CD4-positive, alpha-beta T cell (primary cell): Measurements from ENCODE around the gene ELOVL5. TPM values are rescaled to one million over a fixed set of nuclear protein-coding genes. Genes with fewer than 3 reads are reported as not detected.

Experiments used
- ATAC-seq: fragments of 200-7000 bp; cut with Tn5 transposase; one replicate; pipeline ENCODE4 v1.10.0; 2022; ENCODE audit warnings: mild to moderate bottlenecking; ENCODE audit not compliant: poor library complexity
- CTCF ChIA-PET: fragments of 350-600 bp; sonication (Branson Sonifier 250); formaldehyde crosslinking; loops from one replicate; lab custom pipeline; 2021; ENCODE audit warnings: antibody characterized with exemption, inconsistent platforms; lab: Charles Lee
- POLR2A ChIA-PET: fragments of 350-600 bp; sonication (Branson Sonifier 250); formaldehyde crosslinking; loops from one replicate; lab custom pipeline; 2021; ENCODE audit warnings: antibody characterized with exemption, inconsistent platforms; lab: Charles Lee
- DNase-seq, 14 experiments: peaks; one replicate each; pipeline ENCODE4 v3.0.0-alpha.2; 2013 to 2020; ENCODE audit warnings: mixed read lengths in 2 of 14
- H3K27ac ChIP-seq, 2 donors: one replicate each; pipeline versions ENCODE4 v1.5.1 to v1.7.0; 2013; ENCODE audit warnings: low read length in 2 of 2, low read depth in 1 of 2, mild to moderate bottlenecking in 1 of 2
- H3K27me3 ChIP-seq, 2 experiments: 1 replicate in 1 of 2; 2 replicates in 1 of 2; pipeline versions ENCODE4 v1.6.1 to v1.7.0; 2013; ENCODE audit warnings: low read length in 2 of 2, control low read depth in 1 of 2, mild to moderate bottlenecking in 1 of 2, moderate library complexity in 1 of 2; ENCODE audit not compliant: insufficient read depth in 2 of 2, control insufficient read depth in 1 of 2
- H3K36me3 ChIP-seq: one replicate; pipeline ENCODE4 v1.6.1; 2013; ENCODE audit warnings: low read length, control low read depth; ENCODE audit not compliant: insufficient read depth
- H3K4me1 ChIP-seq: one replicate; pipeline ENCODE4 v1.6.1; 2013; ENCODE audit warnings: low read length, control low read depth; ENCODE audit not compliant: insufficient read depth
- H3K4me3 ChIP-seq: one replicate; pipeline ENCODE4 v1.5.1; 2013; ENCODE audit warnings: mild to moderate bottlenecking, low read length, moderate library complexity
- H3K9me3 ChIP-seq, 2 experiments: 1 replicate in 1 of 2; 2 replicates in 1 of 2; pipeline versions ENCODE4 v1.6.1 to v1.7.0; 2013; ENCODE audit warnings: low read length in 2 of 2, mild to moderate bottlenecking in 2 of 2, control low read depth in 1 of 2, moderate library complexity in 1 of 2; ENCODE audit not compliant: control insufficient read depth in 1 of 2, insufficient read depth in 1 of 2
- H3K27ac Mint-ChIP-seq: one replicate; pipeline ENCODE4 v1.8.0; 2020; ENCODE audit warnings: mixed read lengths
- H3K27me3 Mint-ChIP-seq: one replicate; pipeline ENCODE4 v1.8.0; 2021; ENCODE audit warnings: mixed read lengths
- H3K36me3 Mint-ChIP-seq: one replicate; pipeline ENCODE4 v1.8.0; 2021; ENCODE audit warnings: low read depth, mixed read lengths
- H3K4me1 Mint-ChIP-seq: one replicate; pipeline ENCODE4 v1.8.0; 2021; ENCODE audit warnings: low read depth, mixed read lengths
- H3K4me3 Mint-ChIP-seq: one replicate; pipeline ENCODE4 v1.8.0; 2020; ENCODE audit warnings: mild to moderate bottlenecking, mixed read lengths
- H3K9me3 Mint-ChIP-seq: one replicate; pipeline ENCODE4 v1.8.0; 2020; ENCODE audit warnings: mixed read lengths
- CTCF ChIP-seq: fragments of 200-600 bp; IDR thresholded peaks from one replicate; pipeline ENCODE4 v1.8.0; 2022; ENCODE audit warnings: antibody characterized with exemption, mild to moderate bottlenecking
- intact Hi-C, 2 experiments: fragments of 100-400 bp; cut with DNase I in 1 of 2; cut with micrococcal nuclease in 1 of 2; formaldehyde crosslinking; loops; one replicate each; pipeline versions ENCODE4 v1.15.1 to v1.9.0; 2023 to 2025; cut with DNase I, micrococcal nuclease
- total RNA-seq, 174 experiments: library from RNA in 2 of 174; stranded (reverse) in 2 of 174; gene quantifications; one replicate each; pipeline ENCODE4 v1.2.3 and lab custom pipeline; 2021 to 2026

Gene ELOVL5
- total RNA-seq, 2 experiments from 2014 or later: 78.0 to 86.8 TPM

- DNase-seq (no peak), ATAC-seq (peak; percentile 29)
- intact Hi-C loops: loop anchor here in 1 of 2 experiments (5.0 kb wide), 1 partner anchor 49 kb away; no protein-coding TSS in a partner anchor
- Histone ChIP-seq H3K27me3 (no peaks in the 10 kb centered on the region), H3K36me3 (no peaks in the 10 kb centered on the region), H3K9me3 (peaks cover 0 to 4% of the 10 kb centered on the region in 2 experiments), H3K4me1 (peaks cover 19% of the 10 kb centered on the region), H3K27ac (no peak overlapping the region), H3K4me3 (peak overlapping the region; percentile 26)
- H3K27ac Mint-ChIP-seq: no peak overlapping the region
- ChIA-PET CTCF (no interaction called here), POLR2A (no interaction called here)
- H3K36me3 Mint-ChIP-seq: no peaks in the 10 kb centered on the region
- H3K27me3 Mint-ChIP-seq: no peaks in the 10 kb centered on the region
- TF ChIP-seq CTCF: no peak
- H3K4me3 Mint-ChIP-seq: peak overlapping the region; percentile 46
- no peaks in the 10 kb centered on the region for H3K9me3 Mint-ChIP-seq
- peaks cover 47% of the 10 kb centered on the region for H3K4me1 Mint-ChIP-seq
These were observed 112.5 kb downstream of the ELOVL5 start for GRCh38 chr6:53236241-53236640.

GRCh38 chr6:53235508-53235907 lies 113.2 kb downstream of the ELOVL5 start:
- DNase-seq (no peak), ATAC-seq (no peak)
- no peak for TF ChIP-seq CTCF
- H3K36me3 ChIP-seq: no peaks in the 10 kb centered on the region
- intact Hi-C loops: loop anchor here in 1 of 2 experiments (5.0 kb wide), 1 partner anchor 48 kb away; no protein-coding TSS in a partner anchor
- Mint-ChIP-seq H3K27ac (no peak overlapping the region), H3K4me3 (no peak overlapping the region), H3K27me3 (no peaks in the 10 kb centered on the region), H3K4me1 (peaks cover 40% of the 10 kb centered on the region), H3K36me3 (no peaks in the 10 kb centered on the region), H3K9me3 (no peaks in the 10 kb centered on the region)
- H3K27me3 ChIP-seq: no peaks in the 10 kb centered on the region
- CTCF ChIA-PET: no interaction called here
- H3K27ac ChIP-seq: no peak overlapping the region
- peaks cover 17% of the 10 kb centered on the region for H3K4me1 ChIP-seq
- H3K9me3 ChIP-seq: peaks cover 0 to 2% of the 10 kb centered on the region in 2 experiments
- POLR2A ChIA-PET: interaction anchor here (0.9 kb wide), 1 partner anchor 88 kb away, joined by 3 read pairs; no protein-coding TSS in a partner anchor
- peak overlapping the region; percentile 26 for H3K4me3 ChIP-seq

GRCh38 chr6:53233309-53233708 lies 115.4 kb downstream of the ELOVL5 start:
- Mint-ChIP-seq H3K27me3 (no peaks in the 10 kb centered on the region), H3K9me3 (no peaks in the 10 kb centered on the region), H3K27ac (no peak overlapping the region), H3K36me3 (no peaks in the 10 kb centered on the region), H3K4me1 (peaks cover 33% of the 10 kb centered on the region), H3K4me3 (no peak overlapping the region)
- Histone ChIP-seq H3K36me3 (no peaks in the 10 kb centered on the region), H3K27ac (no peak overlapping the region), H3K9me3 (no peaks in the 10 kb centered on the region), H3K4me1 (peaks cover 13% of the 10 kb centered on the region), H3K27me3 (no peaks in the 10 kb centered on the region), H3K4me3 (no peak overlapping the region)
- TF ChIP-seq CTCF: no peak
- ChIA-PET POLR2A (no interaction called here), CTCF (no interaction called here)
- ATAC-seq (no peak), DNase-seq (no peak)
- intact Hi-C loops: no loop called here
